ENCODE data around the gene SLCO2A1.

Gene SLCO2A1

GRCh38 chr3:134031348-134031915 lies 1.7 kb upstream of the SLCO2A1 start:
- TF ChIP-seq CTCF (conservative IDR thresholded peaks at IDR 0.05; ENCODE audit: low read depth, low read length), result no peak
- Histone ChIP-seq H3K9ac (no peak overlapping the region), H3K27me3 (ENCODE audit: insufficient read depth, low read depth) (no peaks in the 10 kb centered on the region), H3K27ac (no peak overlapping the region), H3K36me3 (ENCODE audit: insufficient read depth) (no peaks in the 10 kb centered on the region), H4K20me1 (ENCODE audit: insufficient read depth) (no peaks in the 10 kb centered on the region), H3K4me3 (IDR thresholded peaks at IDR 0.05; ENCODE audit: insufficient read depth, low read depth, low read length) (no peak overlapping the region), H3K4me2 (no peak overlapping the region), H3K4me1 (ENCODE audit: low read depth, poor library complexity, severe bottlenecking) (no peaks in the 10 kb centered on the region), H2AFZ (ENCODE audit: low read depth) (no peak overlapping the region), H3K79me2 (ENCODE audit: insufficient read depth, low read depth) (no peaks in the 10 kb centered on the region)

DNA sequence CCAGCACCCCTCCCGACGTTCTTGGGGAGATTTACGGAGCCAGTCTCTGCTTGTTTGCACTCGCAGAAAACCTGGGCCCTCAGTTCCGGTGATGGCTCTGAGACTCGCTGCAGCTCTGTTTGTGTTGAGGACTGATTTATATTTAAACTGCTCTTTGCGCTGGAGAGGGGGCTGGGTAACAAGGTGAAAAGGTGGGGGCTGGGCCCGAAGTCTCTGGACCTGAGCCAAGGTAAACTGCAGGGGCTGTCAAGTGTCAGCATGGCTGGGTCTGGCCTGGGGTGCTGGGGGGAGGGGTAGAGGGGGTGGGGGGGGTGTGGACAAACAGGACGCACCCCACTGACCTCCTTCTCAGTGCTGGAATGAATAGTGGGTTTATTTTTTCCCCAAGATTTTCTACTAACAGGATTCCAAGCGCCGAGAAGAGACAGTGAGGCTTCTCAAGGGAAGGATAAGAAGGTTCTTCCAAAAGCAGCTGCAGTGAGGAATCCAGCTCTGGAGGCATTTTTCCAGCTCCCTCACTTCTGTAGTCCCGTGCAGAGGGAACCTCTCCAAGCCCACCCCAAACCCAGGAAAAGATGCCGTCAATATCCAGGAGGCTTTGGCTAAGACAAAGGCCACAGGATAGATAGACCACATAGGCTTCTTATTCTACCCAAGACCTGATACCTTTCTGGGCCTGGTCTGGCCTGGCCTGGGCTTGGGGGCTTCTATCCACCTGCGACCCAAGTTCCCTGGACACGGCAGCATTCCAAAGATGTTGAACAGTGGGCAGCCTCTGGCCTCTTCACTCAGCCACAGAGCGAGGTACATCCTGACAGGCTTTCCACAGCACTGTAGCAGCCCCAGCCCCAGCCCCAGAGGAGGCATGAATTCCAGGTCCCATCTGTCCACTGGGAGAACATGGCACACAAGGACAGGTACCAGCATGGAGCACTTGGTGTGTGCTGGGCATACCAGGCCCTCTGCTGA lies 938 bp upstream of the SLCO2A1 start:
- H3K27me3 ChIP-seq (ENCODE audit: insufficient read depth, low read depth), result no peaks in the 10 kb centered on the region
- no peaks in the 10 kb centered on the region for H3K4me1 ChIP-seq (ENCODE audit: low read depth, poor library complexity, severe bottlenecking)
- H3K4me3 ChIP-seq (IDR thresholded peaks at IDR 0.05; ENCODE audit: insufficient read depth, low read depth, low read length), result no peak overlapping the region
- H3K27ac ChIP-seq, result no peak overlapping the region
- H3K9ac ChIP-seq, result no peak overlapping the region
- H2AFZ ChIP-seq (ENCODE audit: low read depth), result no peak overlapping the region
- H3K4me2 ChIP-seq, result no peak overlapping the region
- H3K36me3 ChIP-seq (ENCODE audit: insufficient read depth), result no peaks in the 10 kb centered on the region
- H4K20me1 ChIP-seq (ENCODE audit: insufficient read depth), result no peaks in the 10 kb centered on the region
- no peak for TF ChIP-seq CTCF (conservative IDR thresholded peaks at IDR 0.05; ENCODE audit: low read depth, low read length)
- H3K79me2 ChIP-seq (ENCODE audit: insufficient read depth, low read depth), result no peaks in the 10 kb centered on the region

GRCh38 chr3:134029256-134029733 lies 430 bp downstream of the SLCO2A1 start:
- no peak overlapping the region for H3K9ac ChIP-seq
- no peak overlapping the region for H3K27ac ChIP-seq
- no peak for TF ChIP-seq CTCF (conservative IDR thresholded peaks at IDR 0.05; ENCODE audit: low read depth, low read length)
- H3K4me1 ChIP-seq (ENCODE audit: low read depth, poor library complexity, severe bottlenecking), result no peaks in the 10 kb centered on the region
- H3K4me2 ChIP-seq, result no peak overlapping the region
- H2AFZ ChIP-seq (ENCODE audit: low read depth), result no peak overlapping the region
- H4K20me1 ChIP-seq (ENCODE audit: insufficient read depth), result no peaks in the 10 kb centered on the region
- no peak overlapping the region for H3K4me3 ChIP-seq (IDR thresholded peaks at IDR 0.05; ENCODE audit: insufficient read depth, low read depth, low read length)
- H3K79me2 ChIP-seq (ENCODE audit: insufficient read depth, low read depth), result no peaks in the 10 kb centered on the region
- H3K36me3 ChIP-seq (ENCODE audit: insufficient read depth), result no peaks in the 10 kb centered on the region
- no peaks in the 10 kb centered on the region for H3K27me3 ChIP-seq (ENCODE audit: insufficient read depth, low read depth)

GRCh38 chr3:134028486-134029255 lies 1.1 kb downstream of the SLCO2A1 start:
- Histone ChIP-seq H3K4me3 (IDR thresholded peaks at IDR 0.05; ENCODE audit: insufficient read depth, low read depth, low read length) (no peak overlapping the region), H3K4me2 (no peak overlapping the region)

More at GRCh38 chr3:134028486-134029255, 1.1 kb downstream of the SLCO2A1 start:
- H3K79me2 ChIP-seq (ENCODE audit: insufficient read depth, low read depth), result no peaks in the 10 kb centered on the region
- no peaks in the 10 kb centered on the region for H4K20me1 ChIP-seq (ENCODE audit: insufficient read depth)
- H3K27ac ChIP-seq, result no peak overlapping the region
- H3K27me3 ChIP-seq (ENCODE audit: insufficient read depth, low read depth), result no peaks in the 10 kb centered on the region
- no peak overlapping the region for H3K9ac ChIP-seq
- no peak for TF ChIP-seq CTCF (conservative IDR thresholded peaks at IDR 0.05; ENCODE audit: low read depth, low read length)
- H2AFZ ChIP-seq (ENCODE audit: low read depth), result no peak overlapping the region
- no peaks in the 10 kb centered on the region for H3K36me3 ChIP-seq (ENCODE audit: insufficient read depth)
- no peaks in the 10 kb centered on the region for H3K4me1 ChIP-seq (ENCODE audit: low read depth, poor library complexity, severe bottlenecking)

Measured in KMS-11 (cell line).